ENCODE results near the gene ACP7.
"Not testable (repeated sequence)": the region's sequence is repeated elsewhere in the genome, so short reads cannot be mapped to it uniquely, and the experiment has no call there.

DNA sequence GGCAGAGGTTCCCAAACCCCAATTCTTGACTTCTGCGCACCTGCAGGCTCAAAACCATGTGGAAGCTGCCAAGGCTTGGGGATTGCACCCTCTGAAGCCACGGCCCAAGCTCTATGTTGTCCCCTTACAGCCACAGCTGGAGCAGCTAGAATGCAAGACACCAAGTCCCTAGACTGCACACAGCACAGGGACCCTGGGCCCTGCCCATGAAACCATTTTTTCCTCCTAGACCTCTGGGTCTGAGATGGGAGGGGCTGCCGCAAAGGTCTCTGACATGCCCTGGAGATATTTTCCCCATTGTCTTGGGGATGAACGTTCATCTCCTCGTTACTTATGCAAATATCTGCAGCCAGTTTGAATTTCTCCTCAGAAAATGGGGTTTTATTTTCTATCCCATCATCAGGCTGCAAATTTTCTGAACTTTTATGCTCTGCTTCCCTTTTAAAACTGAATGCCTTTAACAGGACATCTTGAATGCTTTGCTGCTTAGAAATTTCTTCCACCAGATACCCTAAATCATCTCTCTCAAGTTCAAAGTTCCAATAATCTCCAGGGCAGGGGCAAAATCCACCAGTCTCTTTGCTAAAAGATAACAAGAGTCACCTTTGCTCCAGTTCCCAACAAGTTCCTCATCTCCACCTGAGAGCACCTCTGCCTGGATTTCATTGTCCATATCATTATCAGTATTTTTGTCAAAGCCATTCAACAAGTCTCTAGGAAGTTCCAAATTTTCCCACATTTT is 11.8 kb downstream of the ACP7 start:
- not testable (repeated sequence) for TF ChIP-seq SREBF2 (IDR thresholded peaks at IDR 0.05; ENCODE audit: low read length); PML (IDR thresholded peaks at IDR 0.05; ENCODE audit: low read length); POLR2AphosphoS5 (IDR thresholded peaks at IDR 0.05; ENCODE audit: low read length); EP300 (IDR thresholded peaks at IDR 0.05; ENCODE audit: borderline replicate concordance in 1 of 2, control insufficient read depth in 1 of 2, low read depth in 2 of 2, low read length in 2 of 2); HCFC1 (IDR thresholded peaks at IDR 0.05; ENCODE audit: low read length)
- TF ChIP-seq, protein P1, sequence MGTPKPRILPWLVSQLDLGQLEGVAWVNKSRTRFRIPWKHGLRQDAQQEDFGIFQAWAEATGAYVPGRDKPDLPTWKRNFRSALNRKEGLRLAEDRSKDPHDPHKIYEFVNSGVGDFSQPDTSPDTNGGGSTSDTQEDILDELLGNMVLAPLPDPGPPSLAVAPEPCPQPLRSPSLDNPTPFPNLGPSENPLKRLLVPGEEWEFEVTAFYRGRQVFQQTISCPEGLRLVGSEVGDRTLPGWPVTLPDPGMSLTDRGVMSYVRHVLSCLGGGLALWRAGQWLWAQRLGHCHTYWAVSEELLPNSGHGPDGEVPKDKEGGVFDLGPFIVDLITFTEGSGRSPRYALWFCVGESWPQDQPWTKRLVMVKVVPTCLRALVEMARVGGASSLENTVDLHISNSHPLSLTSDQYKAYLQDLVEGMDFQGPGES (IDR thresholded peaks at IDR 0.05): not testable (repeated sequence)
